Loucy (cell line): ENCODE data around the gene CROCC.

Experiments
- H2AFZ ChIP-seq: fragments of 200-600 bp; sonication (generic); 2 replicates; pipeline ENCODE4 v1.6.0; 2016; ENCODE audit warnings: antibody characterized with exemption, mild to moderate bottlenecking, low read length, moderate library complexity
- H3F3A ChIP-seq: fragments of 200-600 bp; 2 replicates; pipeline ENCODE4 v1.6.0; 2016; ENCODE audit warnings: antibody characterized with exemption, low read depth, mild to moderate bottlenecking
- H3K27me3 ChIP-seq: fragments of 200-600 bp; sonication (generic); 2 replicates; pipeline ENCODE4 v1.6.1; 2014; ENCODE audit warnings: low read length, mild to moderate bottlenecking; ENCODE audit not compliant: insufficient read depth, poor library complexity, severe bottlenecking
- H3K36me3 ChIP-seq: fragments of 200-600 bp; sonication (generic); 2 replicates; pipeline ENCODE4 v1.6.1; 2016; ENCODE audit warnings: low read length; ENCODE audit not compliant: insufficient read depth
- H3K4me1 ChIP-seq: fragments of 200-600 bp; sonication (generic); 2 replicates; pipeline ENCODE4 v1.5.1; 2014; ENCODE audit warnings: low read length, mild to moderate bottlenecking; ENCODE audit not compliant: insufficient read depth, poor library complexity, severe bottlenecking
- H3K4me2 ChIP-seq: fragments of 200-600 bp; sonication (generic); 2 replicates; pipeline ENCODE4 v1.6.0; 2014; ENCODE audit warnings: antibody characterized with exemption, low read length, low read depth, mild to moderate bottlenecking; ENCODE audit not compliant: poor library complexity, severe bottlenecking
- H3K4me3 ChIP-seq: fragments of 200-600 bp; sonication (generic); 2 replicates; pipeline ENCODE4 v1.5.1; 2014; ENCODE audit warnings: low read length, mild to moderate bottlenecking, mixed read lengths; ENCODE audit not compliant: poor library complexity, severe bottlenecking
- H3K79me2 ChIP-seq: fragments of 200-600 bp; sonication (generic); 2 replicates; pipeline ENCODE4 v1.6.1; 2014; ENCODE audit warnings: low read length; ENCODE audit not compliant: insufficient read depth
- H3K9ac ChIP-seq: fragments of 200-600 bp; sonication (generic); 2 replicates; pipeline ENCODE4 v1.6.0; 2014; ENCODE audit warnings: mild to moderate bottlenecking, low read depth, low read length, moderate library complexity; ENCODE audit not compliant: poor library complexity, severe bottlenecking
- H3K9me2 ChIP-seq: fragments of 200-600 bp; sonication (generic); replicated peaks from 2 replicates; pipeline ENCODE4 v1.6.1; 2016; ENCODE audit warnings: low read depth, low read length, mixed read lengths
- H3K9me3 ChIP-seq: fragments of 200-600 bp; sonication (generic); 2 replicates; pipeline ENCODE4 v1.6.1; 2014; ENCODE audit warnings: mild to moderate bottlenecking, antibody characterized with exemption, low read length, low read depth; ENCODE audit not compliant: insufficient read depth
- H4K20me1 ChIP-seq: fragments of 200-600 bp; sonication (generic); 2 replicates; pipeline ENCODE4 v1.6.0; 2014; ENCODE audit warnings: antibody characterized with exemption, low read length, mild to moderate bottlenecking; ENCODE audit not compliant: insufficient read depth, poor library complexity, severe bottlenecking
- CTCF ChIP-seq: fragments of 200-600 bp; sonication (generic); conservative IDR thresholded peaks from 2 replicates; pipeline ENCODE4 v1.5.1; 2014; ENCODE audit warnings: mild to moderate bottlenecking, antibody characterized with exemption, low read length
- EZH2phosphoT487 ChIP-seq: fragments of 200-600 bp; IDR thresholded peaks from 2 replicates; pipeline ENCODE4 v1.6.1; 2018; ENCODE audit warnings: antibody characterized with exemption, mild to moderate bottlenecking, moderate library complexity, borderline replicate concordance

Gene CROCC

GRCh38 chr1:16986962-16987361, 65.2 kb downstream of the CROCC start:
- no peak overlapping the region for H3K4me2 ChIP-seq
- no peak overlapping the region for H3K4me3 ChIP-seq
- H3K4me1 ChIP-seq, result no peaks in the 10 kb centered on the region
- no peaks in the 10 kb centered on the region for H3K9me3 ChIP-seq
- no peaks in the 10 kb centered on the region for H3K79me2 ChIP-seq
- H3K27me3 ChIP-seq, result no peaks in the 10 kb centered on the region
- no peak overlapping the region for H2AFZ ChIP-seq
- H3K9ac ChIP-seq, result no peak overlapping the region
- H4K20me1 ChIP-seq, result no peaks in the 10 kb centered on the region
- TF ChIP-seq EZH2phosphoT487 (no peak), CTCF (peak; percentile 69)
- no peaks in the 10 kb centered on the region for H3K9me2 ChIP-seq
- H3K36me3 ChIP-seq, result peaks cover 4% of the 10 kb centered on the region; the same call in 1 of the 2 replicates
- no peaks in the 10 kb centered on the region for H3F3A ChIP-seq

DNA sequence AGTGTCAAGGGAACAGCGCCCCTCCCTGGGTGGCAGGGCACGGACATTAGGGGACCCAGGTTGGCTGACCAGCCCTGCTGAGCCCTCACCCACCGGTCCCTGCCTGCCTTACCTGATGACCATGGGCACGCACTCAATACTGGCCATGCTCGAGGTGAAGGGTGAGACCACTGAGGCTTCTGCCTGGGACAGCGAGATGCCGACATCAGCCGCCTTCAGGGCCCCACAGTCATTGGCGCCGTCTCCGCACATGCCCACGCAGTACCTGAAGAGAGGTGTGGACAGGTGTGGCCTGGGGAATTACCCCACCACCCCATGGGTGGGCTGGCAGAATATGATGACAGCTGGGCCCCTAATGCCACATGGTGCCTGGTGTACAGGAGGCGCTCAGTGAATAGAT, 66.5 kb downstream of the CROCC start:
- Histone ChIP-seq H3K36me3 (peaks cover 4% of the 10 kb centered on the region; the same call in 1 of the 2 replicates), H3K9me2 (no peaks in the 10 kb centered on the region), H3K4me2 (no peak overlapping the region), H3K4me1 (no peaks in the 10 kb centered on the region), H3F3A (no peaks in the 10 kb centered on the region), H3K9me3 (no peaks in the 10 kb centered on the region), H4K20me1 (no peaks in the 10 kb centered on the region), H3K4me3 (no peak overlapping the region), H3K9ac (no peak overlapping the region), H3K79me2 (no peaks in the 10 kb centered on the region), H3K27me3 (no peaks in the 10 kb centered on the region), H2AFZ (no peak overlapping the region)
- TF ChIP-seq CTCF (no peak), EZH2phosphoT487 (no peak)

- Histone ChIP-seq H3K36me3 (peaks cover 4% of the 10 kb centered on the region; the same call in 1 of the 2 replicates), H4K20me1 (no peaks in the 10 kb centered on the region), H3K4me1 (no peaks in the 10 kb centered on the region), H3K79me2 (no peaks in the 10 kb centered on the region), H3K27me3 (no peaks in the 10 kb centered on the region), H3K9me3 (no peaks in the 10 kb centered on the region), H3K4me3 (no peak overlapping the region), H2AFZ (no peak overlapping the region), H3F3A (no peaks in the 10 kb centered on the region), H3K9ac (no peak overlapping the region), H3K9me2 (no peaks in the 10 kb centered on the region), H3K4me2 (no peak overlapping the region)
- TF ChIP-seq CTCF, result no peak
- no peak for TF ChIP-seq EZH2phosphoT487
These were observed 68.1 kb downstream of the CROCC start for GRCh38 chr1:16989676-16990391.
